HG02870 (cell line): ENCODE data around the gene LIPA.
"Not testable (repeated sequence)": the region's sequence is repeated elsewhere in the genome, so short reads cannot be mapped to it uniquely, and the experiment has no call there.

Source experiments
- ATAC-seq: cut with Tn5 transposase; IDR thresholded peaks from one replicate; pipeline ENCODE4 v1.9.1; 2021; ENCODE audit warnings: mild to moderate bottlenecking, moderate library complexity; ENCODE audit not compliant: unreplicated experiment

Gene LIPA

DNA sequence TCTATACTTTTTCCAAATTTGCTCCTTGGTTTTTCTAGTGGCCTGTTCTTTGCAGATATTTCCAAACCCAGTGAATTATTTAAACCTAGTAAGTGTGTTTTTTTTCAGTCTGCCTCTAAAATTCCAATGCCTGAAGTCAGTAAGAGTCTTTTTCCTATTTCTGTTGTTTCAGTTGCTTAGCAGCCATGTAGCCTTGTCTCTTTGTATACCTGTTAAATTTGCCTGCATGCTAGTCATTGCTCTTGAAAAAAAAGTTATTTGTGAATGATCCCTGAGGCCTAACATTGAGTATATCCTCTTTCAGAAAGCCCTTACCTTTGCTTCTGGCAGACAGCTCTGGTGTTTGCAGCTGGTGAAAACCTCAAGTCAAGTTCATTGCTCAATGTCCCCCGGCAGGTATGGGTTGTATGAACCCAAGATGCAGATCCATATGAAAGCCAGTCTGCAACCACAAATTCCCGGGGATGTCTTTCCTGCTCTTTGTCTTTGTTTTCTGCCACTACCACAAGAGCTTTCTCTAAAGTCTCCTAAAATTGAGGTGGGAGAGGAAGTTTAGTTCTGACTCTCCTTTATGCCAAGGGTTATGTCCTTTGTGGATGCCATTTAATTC lies 80.2 kb downstream of the LIPA start:
- ATAC-seq: no peak

GRCh38 chr10:89168354-89168900 lies 83.1 kb downstream of the LIPA start:
- not testable (repeated sequence) for ATAC-seq

DNA sequence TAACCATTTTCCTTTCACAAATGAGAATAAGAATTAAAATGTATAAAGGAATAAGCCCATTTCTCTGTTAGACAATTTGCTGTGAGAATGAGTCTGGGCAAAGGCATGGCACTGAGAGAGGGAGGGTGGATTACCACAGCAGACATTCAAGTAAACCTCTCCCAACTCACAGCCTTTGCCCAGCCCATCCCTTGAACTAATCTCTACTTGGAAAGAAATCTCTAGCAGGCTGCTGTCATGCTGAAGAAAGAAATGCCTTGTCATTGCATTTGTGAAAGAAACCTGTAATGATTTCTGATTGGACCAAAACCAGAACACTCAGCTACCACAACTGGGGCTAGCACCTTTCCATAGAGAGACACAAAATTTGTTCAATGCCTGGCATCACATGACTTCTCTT lies 83.7 kb downstream of the LIPA start:
- ATAC-seq: no peak

DNA sequence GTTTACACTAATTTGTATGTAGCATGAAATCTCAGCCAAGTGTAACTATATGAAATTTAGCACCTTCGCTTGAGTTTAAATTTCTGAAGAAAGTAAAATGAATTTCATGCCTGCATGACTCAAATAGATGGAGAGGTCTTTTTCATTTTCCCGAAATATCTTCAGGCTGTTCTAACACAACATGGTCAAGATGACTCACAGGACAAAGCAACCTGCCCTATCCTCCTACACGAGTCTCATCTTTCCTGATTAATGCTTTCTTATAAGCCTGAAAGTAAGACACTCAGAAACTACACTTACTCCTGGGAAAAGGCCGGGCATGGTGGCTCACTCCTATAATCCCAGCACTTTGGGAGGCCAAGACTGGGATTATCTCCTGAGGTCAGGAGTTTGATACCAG lies 85.7 kb downstream of the LIPA start:
- ATAC-seq: no peak

DNA sequence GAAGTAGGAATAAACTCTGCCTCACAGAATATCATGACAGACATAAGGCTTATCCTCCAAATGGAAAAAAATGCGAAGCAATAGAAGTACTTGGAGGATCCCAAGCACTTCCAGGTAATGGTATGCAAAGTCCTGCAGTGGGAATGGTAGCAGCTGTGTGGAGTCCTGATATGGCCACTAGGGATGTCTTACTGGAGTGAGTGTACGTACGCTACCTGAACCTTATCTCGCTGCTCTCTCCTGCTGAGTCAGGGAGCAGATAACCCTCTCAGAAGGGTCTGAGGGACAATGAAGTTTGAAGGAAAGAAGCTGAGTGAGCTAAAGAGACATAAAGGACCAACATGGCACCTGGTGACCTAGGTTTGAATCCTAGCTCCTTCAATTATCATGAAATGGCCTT lies 86.7 kb downstream of the LIPA start:
- no peak for ATAC-seq

DNA sequence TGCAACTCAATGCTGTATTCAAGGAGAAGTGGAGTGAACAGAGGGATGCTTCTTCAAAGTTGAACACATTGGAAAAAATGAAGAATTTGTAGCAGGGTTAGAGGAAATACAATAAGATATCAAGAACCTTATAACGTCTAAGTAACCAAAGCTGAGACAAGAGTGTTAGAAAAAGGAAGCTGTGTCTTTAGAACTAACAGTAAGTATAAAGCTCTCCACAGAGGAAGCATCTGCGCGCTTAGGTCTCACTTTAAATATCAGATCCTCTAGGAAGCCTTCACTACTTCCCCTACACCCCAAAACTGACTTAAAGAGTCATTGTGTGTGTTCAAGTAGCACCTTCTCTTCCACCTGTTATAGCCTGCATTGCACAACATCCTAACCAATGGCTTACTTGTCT lies 87.5 kb downstream of the LIPA start:
- ATAC-seq: no peak
